ENCODE data around the gene RBM10.

RBM10 gene

DNA sequence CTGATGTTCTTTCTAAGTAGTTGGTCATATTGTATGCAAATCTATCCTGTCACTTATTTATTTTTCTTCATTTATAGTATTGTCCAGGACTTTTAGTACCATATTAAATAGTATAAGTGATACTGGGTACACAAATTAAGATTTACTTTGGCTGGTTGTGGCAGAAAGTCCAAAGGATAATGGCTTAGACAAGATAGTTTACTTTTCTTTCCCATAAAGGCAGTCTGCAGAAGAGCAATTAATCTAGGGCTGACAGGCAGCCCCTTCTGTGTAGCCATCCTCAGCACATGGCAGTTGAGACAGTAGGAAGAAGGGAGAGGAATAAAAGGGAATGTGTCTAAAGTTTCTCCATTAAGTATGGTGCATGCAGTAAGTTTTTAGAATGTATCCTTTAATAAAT, 6.4 kb downstream of the RBM10 start:
- DNase-seq (ENCODE audit: low read depth): no peak

- no peak for DNase-seq (ENCODE audit: low read depth)
These were observed 11.8 kb downstream of the RBM10 start for GRCh38 chrX:47156611-47157520.

- no peak for DNase-seq (ENCODE audit: low read depth)
These were observed 13.1 kb downstream of the RBM10 start for GRCh38 chrX:47158131-47158530.

DNA sequence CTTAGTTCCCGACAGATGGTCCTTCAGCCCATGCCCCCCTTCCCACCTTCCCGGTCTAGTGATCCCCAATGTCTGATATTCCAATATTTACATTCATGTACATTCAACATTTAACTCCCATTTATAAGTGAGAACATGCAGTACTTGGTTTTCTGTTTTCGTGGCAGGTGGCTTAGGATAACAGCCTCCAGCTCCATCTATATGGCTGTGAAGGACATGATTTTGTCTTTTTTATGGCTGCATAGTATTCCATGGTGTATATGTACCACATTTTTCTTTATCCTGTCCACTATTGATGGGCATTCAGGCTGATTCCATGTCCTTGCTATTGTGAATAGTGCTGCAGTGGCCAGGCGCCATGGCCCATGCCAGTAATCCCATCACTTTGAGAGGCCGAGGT, 13.8 kb downstream of the RBM10 start:
- DNase-seq (ENCODE audit: low read depth): no peak

- DNase-seq (ENCODE audit: low read depth): no peak
These were observed 15.8 kb downstream of the RBM10 start for GRCh38 chrX:47160781-47161180.

- DNase-seq (ENCODE audit: low read depth): no peak
These were observed 18.0 kb downstream of the RBM10 start for GRCh38 chrX:47162927-47163583.

GRCh38 chrX:47164420-47164819, 19.4 kb downstream of the RBM10 start:
- DNase-seq (ENCODE audit: low read depth): no peak

DNA sequence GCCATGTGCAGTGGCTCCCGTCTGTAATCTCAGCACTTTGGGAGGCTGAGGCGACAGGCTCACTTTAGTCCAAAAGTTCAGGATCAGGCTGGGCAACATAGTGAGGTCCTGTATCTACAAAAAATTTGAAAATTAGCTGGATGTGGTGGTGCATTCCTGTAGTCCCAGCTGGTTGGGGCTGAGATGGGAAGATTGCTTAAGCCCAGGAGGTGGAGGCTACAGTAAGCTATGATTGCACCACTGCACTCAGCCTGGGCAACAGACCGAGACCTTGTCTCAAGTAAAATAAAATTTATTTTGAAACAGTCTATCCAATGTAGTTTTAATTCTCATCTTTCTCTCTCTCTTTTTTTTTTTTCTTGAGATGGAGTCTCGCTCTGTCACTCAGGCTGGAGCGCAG, 21.1 kb downstream of the RBM10 start:
- no peak for DNase-seq (ENCODE audit: low read depth)

- no peak for DNase-seq (ENCODE audit: low read depth)
These were observed 23.6 kb downstream of the RBM10 start for GRCh38 chrX:47168495-47169073.

DNA sequence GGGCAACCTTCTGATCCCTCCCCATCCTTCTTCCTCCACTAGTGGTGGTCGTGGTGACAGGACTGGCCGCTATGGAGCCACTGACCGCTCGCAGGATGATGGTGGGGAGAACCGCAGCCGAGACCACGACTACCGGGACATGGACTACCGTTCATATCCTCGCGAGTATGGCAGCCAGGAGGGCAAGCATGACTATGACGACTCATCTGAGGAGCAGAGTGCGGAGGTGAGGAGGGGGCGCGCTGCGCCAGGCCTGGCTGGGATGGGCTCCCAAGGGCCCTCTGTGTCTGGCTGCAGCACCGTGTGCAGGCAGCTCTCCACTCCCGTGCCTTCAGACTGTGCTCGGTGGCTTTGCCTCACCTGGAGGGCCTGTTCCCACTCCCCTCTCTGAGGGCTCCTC, 24.3 kb downstream of the RBM10 start:
- DNase-seq (ENCODE audit: low read depth): no peak

DNA sequence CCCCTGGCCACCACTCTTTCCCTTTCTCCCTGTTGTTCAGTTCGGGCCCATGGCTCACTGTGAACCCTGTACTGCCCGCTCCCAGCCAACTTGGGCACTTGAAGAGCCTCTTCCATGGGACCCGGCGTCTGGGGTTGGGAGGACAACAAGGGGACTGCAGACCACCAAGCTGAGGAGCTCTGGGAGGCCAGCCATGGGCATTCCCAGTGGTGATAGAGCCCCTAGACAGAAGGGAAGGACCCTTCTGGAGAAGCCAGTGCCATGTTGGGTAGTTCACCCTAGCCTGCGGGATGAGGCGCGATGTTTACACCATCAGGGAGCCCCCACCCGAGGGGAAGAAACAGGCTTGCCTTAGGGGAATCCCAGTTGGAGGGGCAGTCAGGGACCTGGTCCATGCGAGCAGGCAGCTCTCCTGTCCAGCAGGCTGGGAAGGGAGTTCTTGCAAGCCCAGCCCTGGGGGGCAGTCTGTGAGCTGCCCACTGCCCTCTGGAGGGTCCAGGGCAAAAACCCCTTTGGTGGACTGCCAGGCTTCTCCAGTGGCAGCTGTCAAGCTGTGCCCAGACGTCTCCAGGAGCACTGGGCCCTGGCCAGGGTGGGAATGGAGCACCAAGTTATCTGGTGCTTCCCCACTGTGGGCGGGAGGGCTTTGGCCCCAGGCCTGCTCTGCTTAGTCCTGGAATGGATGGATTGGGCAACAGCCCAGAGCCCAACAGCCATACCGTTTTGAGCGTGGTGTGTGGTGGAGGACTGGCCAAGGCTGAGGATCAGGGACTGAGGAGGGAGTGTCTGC, 24.9 kb downstream of the RBM10 start:
- DNase-seq (ENCODE audit: low read depth): no peak

- DNase-seq (ENCODE audit: low read depth): no peak
These were observed 26.1 kb downstream of the RBM10 start for GRCh38 chrX:47170861-47171692.

- DNase-seq (ENCODE audit: low read depth): no peak
These were observed 27.0 kb downstream of the RBM10 start for GRCh38 chrX:47171996-47172395.

DNA sequence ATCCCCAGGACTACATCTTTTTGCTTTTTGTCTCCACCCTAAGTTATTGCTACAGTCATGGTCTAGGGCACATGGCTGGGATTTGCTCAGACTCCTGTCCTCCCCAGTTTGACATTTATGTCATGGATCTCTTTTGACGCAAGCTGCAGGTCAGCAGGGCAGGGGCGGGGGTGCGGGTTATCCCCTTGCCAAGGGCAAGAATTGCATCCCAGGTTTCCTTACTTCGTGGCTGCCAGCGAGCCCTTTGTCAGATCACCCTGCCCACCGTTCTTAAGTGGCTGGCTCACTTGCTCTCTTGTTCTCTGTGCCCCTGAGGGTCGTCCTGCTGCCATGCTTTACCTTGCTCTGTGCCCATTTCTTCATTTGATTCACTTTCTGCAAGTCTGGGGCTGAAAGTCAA, 27.5 kb downstream of the RBM10 start:
- DNase-seq (ENCODE audit: low read depth): no peak

DNA sequence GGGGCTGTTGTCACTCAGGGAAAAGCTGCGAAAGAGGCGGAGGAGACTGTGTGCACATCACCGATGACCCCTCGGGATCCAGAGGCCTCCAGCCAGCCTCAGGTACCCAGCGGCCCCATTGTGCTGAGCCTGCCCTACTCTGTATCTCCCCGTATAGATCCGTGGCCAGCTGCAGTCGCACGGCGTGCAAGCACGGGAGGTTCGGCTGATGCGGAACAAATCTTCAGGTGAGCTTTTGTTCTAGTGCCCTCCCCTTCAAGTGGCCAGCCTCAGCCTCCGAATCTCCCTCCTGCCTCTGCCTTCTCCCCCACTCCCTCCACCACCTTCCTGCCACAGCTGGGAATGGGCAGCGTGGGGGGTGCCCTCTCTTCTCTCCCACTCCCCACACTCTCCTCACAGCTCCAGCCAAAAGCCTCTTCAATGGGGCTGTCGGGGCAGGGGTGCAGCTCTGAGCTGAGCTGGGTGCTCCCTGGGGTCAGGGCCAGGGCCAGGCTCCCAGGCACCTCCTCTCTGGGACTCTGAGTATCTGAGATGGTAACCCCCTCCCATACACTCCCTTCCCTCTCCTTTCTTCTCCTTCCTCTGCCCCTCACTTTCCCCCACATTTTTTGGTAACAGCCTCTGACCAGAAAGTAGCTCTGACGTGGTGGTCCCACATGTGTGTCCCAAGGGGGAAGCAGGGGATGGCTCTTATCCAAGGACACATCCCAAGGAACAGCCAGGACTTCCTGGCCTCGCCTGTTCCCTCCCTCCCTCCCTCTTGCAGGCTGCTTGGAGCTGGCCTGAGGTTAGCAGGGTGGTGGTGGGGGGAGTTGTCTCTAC, 28.2 kb downstream of the RBM10 start:
- no peak for DNase-seq (ENCODE audit: low read depth)

- no peak for DNase-seq (ENCODE audit: low read depth)
These were observed 29.4 kb downstream of the RBM10 start for GRCh38 chrX:47174376-47174775.

DNA sequence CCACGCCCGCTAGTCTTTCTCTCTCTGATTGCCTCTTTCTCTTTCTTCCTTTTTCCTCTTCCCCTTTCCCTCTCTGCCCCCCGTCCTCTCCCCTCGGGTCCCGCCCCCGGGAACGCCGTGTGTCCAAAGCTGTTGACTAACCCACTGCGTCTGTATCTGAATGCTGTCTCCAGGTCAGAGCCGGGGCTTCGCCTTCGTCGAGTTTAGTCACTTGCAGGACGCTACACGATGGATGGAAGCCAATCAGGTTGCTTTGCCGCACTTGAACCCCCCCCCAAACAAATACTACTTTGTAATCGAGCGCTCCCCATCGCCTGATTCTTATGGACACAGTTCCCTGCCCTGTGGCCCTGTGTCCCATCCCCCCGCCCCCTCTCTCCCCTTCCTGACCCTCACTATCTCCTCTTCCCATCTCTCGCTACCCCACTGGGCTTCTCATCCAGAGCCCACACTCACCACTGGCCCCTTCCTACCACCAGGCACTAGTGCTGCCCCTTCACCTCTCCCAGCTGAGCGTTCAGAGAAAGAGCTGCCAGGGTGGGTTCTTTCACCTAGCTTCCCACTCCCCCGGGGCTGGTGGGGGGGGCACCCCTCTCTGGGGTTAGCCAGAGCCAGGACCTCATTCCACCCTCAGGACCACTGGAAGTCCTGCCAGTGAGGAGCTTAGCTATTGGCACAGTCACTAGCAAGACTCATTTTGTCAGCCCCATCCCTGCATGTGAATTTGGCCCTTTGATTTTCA, 30.0 kb downstream of the RBM10 start:
- no peak for DNase-seq (ENCODE audit: low read depth)

DNA sequence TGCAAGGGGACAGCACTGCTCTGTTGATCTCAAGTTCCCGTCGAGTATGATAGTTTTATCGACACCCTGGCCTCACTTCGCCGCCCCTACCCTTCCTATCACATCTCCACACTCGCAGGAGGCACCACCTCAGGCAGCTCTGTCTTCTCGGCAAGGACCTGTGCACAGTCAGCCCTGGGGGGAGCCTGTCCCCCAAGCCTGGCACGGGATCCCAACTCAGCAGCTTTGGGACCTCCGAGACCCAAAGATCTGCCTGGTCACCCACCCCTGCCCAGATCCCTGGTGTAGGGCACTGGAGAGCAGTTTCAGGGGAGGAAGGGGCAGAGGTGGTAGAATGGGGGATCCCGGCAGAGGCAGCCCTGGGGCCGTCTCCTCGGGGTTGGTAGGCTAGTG, 30.6 kb downstream of the RBM10 start:
- DNase-seq (ENCODE audit: low read depth): no peak

DNA sequence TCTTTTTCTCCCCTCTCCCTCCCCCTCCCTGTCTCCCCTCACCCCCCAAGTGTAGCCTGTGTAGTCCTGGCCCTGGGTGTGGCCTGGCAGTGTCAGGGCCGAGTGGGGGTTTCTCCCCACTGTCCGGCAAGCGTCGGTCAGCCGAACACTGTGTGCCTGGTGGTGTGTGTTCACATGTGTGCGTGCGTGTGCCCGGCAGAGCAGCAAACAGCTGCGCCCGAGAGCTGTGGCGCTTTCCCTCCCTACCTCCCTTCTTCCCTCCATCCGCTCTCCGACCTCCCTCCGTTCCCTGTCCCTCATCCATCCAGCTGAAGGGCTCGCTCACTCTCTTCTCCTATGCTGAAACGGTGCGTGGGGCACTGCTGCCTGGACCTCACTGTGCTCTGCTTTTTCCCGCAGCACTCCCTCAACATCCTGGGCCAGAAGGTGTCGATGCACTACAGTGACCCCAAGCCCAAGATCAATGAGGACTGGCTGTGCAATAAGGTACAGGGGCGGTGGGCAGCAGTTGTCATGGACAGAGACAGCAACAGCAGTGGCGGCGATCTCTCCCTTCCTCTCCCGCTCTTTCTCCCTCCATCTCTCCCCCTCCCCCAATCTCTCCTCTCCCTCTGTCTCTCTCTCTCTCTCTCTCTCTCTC, 31.2 kb downstream of the RBM10 start:
- no peak for DNase-seq (ENCODE audit: low read depth)

Data from activated T-helper 9 cell treated with anti-CD3 and anti-CD28 coated beads, Interleukin-2, amount 50 U/mL, for 16 hours (primary cell).